Activated naive CD8-positive, alpha-beta T cell (primary cell): ENCODE results near the gene VIPAS39.
A peak's percentile ranks its signal among the peaks of the same experiment; 100 is the strongest.

ENCODE experiments used
- H3K27ac Mint-ChIP-seq: one replicate; pipeline ENCODE4 v1.8.0; 2021; ENCODE audit warnings: mixed read lengths
- H3K27me3 Mint-ChIP-seq: one replicate; pipeline ENCODE4 v1.8.0; 2021; ENCODE audit warnings: mixed read lengths
- H3K36me3 Mint-ChIP-seq: one replicate; pipeline ENCODE4 v1.8.0; 2021; ENCODE audit warnings: mixed read lengths
- H3K4me1 Mint-ChIP-seq: one replicate; pipeline ENCODE4 v1.8.0; 2021; ENCODE audit warnings: low read depth, mixed read lengths
- H3K4me3 Mint-ChIP-seq: one replicate; pipeline ENCODE4 v1.8.0; 2021; ENCODE audit warnings: mild to moderate bottlenecking, mixed read lengths
- H3K9me3 Mint-ChIP-seq: one replicate; pipeline ENCODE4 v1.8.0; 2021; ENCODE audit warnings: low read depth, mixed read lengths

The VIPAS39 gene

GRCh38 chr14:77457522-77458248, at the start of gene VIPAS39, which contains the start of gene AHSA1:
Gene VIPAS39 (minus strand): TSS chr14:77457601. CDS start chr14:77454102, 3,499 bp downstream.
Gene AHSA1 (plus strand): TSS chr14:77458093. CDS start chr14:77458190, 97 bp downstream.
- no peaks in the 10 kb centered on the region for H3K27me3 Mint-ChIP-seq
- peak within 1 kb of the TSS; percentile 100 for H3K4me3 Mint-ChIP-seq
- no peaks in the 10 kb centered on the region for H3K9me3 Mint-ChIP-seq
- H3K36me3 Mint-ChIP-seq: peaks cover 22% of the 10 kb centered on the region
- peak within 1 kb of the TSS; percentile 100 for H3K27ac Mint-ChIP-seq
- peaks cover 43% of the 10 kb centered on the region for H3K4me1 Mint-ChIP-seq

DNA sequence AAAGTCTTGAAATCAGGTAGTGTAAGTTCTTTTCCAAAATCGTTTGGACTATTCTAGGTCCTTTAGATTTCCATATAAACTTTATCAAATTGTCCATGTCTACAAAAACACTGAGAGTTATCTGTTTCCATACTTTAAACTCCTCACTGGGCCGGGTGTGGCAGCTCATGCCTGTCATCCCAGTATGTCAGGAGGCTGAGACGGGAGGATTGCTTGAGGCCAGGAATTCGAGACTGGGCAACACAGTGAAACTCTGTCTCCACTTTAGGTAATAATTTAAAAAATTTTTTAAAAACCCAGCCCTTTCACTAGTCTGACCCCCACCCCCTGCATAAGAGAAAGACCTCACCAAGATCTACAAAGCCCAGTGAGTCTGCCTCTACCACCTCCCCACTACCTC, 47.6 kb upstream of the VIPAS39 start:
- Mint-ChIP-seq H3K4me3 (no peak overlapping the region), H3K4me1 (no peaks in the 10 kb centered on the region), H3K9me3 (peaks cover 4% of the 10 kb centered on the region), H3K36me3 (peaks cover 24% of the 10 kb centered on the region), H3K27ac (no peak overlapping the region), H3K27me3 (peaks cover 6% of the 10 kb centered on the region)

GRCh38 chr14:77503138-77503537, 45.7 kb upstream of the VIPAS39 start:
- H3K27me3 Mint-ChIP-seq: peaks cover 10% of the 10 kb centered on the region
- H3K36me3 Mint-ChIP-seq: peaks cover 13% of the 10 kb centered on the region
- H3K4me1 Mint-ChIP-seq: peaks cover 1% of the 10 kb centered on the region
- no peak overlapping the region for H3K4me3 Mint-ChIP-seq
- peaks cover 4% of the 10 kb centered on the region for H3K9me3 Mint-ChIP-seq
- H3K27ac Mint-ChIP-seq: no peak overlapping the region

GRCh38 chr14:77502109-77502782, 44.8 kb upstream of the VIPAS39 start:
- H3K27ac Mint-ChIP-seq: no peak overlapping the region
- H3K36me3 Mint-ChIP-seq: peaks cover 7% of the 10 kb centered on the region
- no peak overlapping the region for H3K4me3 Mint-ChIP-seq
- peaks cover 4% of the 10 kb centered on the region for H3K9me3 Mint-ChIP-seq
- peaks cover 14% of the 10 kb centered on the region for H3K27me3 Mint-ChIP-seq
- H3K4me1 Mint-ChIP-seq: peaks cover 5% of the 10 kb centered on the region

DNA sequence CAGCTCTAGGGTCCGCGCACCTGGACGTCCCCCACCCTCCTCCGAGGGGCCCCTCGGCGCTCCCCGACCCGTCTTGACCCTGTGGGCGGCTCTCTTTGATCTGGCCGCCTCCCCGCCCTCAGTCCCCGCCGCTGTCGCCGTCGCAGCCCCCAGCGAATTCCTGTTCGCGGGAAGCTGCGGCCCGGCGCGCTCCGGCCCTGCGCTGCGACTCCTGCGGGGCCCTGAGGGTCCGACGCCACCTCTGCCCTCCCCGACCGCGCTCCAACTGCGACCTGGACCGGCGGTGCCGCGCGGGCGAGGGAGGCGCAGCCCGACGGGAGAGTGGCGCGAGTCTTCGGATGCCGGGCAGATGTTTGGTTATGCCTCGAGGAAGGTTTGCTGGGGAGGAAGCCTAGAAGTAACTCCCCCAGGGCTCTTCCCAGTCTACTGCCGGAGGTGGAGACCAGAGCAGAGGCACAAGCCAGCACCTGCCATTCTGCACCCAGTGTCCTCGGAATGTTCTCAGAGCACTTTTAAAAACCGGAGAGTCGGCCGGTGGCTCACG, 41.7 kb upstream of the VIPAS39 start:
- Mint-ChIP-seq H3K36me3 (peaks cover 3% of the 10 kb centered on the region), H3K27ac (no peak overlapping the region), H3K4me3 (peak overlapping the region; percentile 44), H3K27me3 (peaks cover 23% of the 10 kb centered on the region), H3K9me3 (peaks cover 4% of the 10 kb centered on the region), H3K4me1 (peaks cover 5% of the 10 kb centered on the region)

- no peak within 1 kb of the TSS for H3K27ac Mint-ChIP-seq
- H3K36me3 Mint-ChIP-seq: peaks cover 3% of the 10 kb centered on the region
- H3K4me3 Mint-ChIP-seq: peak within 1 kb of the TSS; percentile 80
- H3K27me3 Mint-ChIP-seq: peaks cover 23% of the 10 kb centered on the region
- H3K4me1 Mint-ChIP-seq: peaks cover 5% of the 10 kb centered on the region
- H3K9me3 Mint-ChIP-seq: peaks cover 4% of the 10 kb centered on the region
These were observed 40.9 kb upstream of the VIPAS39 start, which contains the start of gene ISM2 for GRCh38 chr14:77498120-77498979. Gene ISM2 (minus strand): TSS chr14:77498816. CDS start chr14:77498793, 23 bp downstream.

GRCh38 chr14:77495334-77495733, 37.9 kb upstream of the VIPAS39 start:
- H3K4me1 Mint-ChIP-seq: peaks cover 5% of the 10 kb centered on the region
- H3K9me3 Mint-ChIP-seq: no peaks in the 10 kb centered on the region
- H3K27me3 Mint-ChIP-seq: peaks cover 20% of the 10 kb centered on the region
- no peaks in the 10 kb centered on the region for H3K36me3 Mint-ChIP-seq
- H3K27ac Mint-ChIP-seq: no peak overlapping the region
- H3K4me3 Mint-ChIP-seq: no peak overlapping the region

GRCh38 chr14:77491056-77491455, 33.7 kb upstream of the VIPAS39 start:
- no peaks in the 10 kb centered on the region for H3K9me3 Mint-ChIP-seq
- H3K27ac Mint-ChIP-seq: no peak overlapping the region
- no peak overlapping the region for H3K4me3 Mint-ChIP-seq
- H3K4me1 Mint-ChIP-seq: no peaks in the 10 kb centered on the region
- no peaks in the 10 kb centered on the region for H3K36me3 Mint-ChIP-seq
- H3K27me3 Mint-ChIP-seq: peaks cover 7% of the 10 kb centered on the region

- peaks cover 3% of the 10 kb centered on the region for H3K27me3 Mint-ChIP-seq
- no peak overlapping the region for H3K4me3 Mint-ChIP-seq
- no peak overlapping the region for H3K27ac Mint-ChIP-seq
- H3K36me3 Mint-ChIP-seq: no peaks in the 10 kb centered on the region
- H3K4me1 Mint-ChIP-seq: no peaks in the 10 kb centered on the region
- H3K9me3 Mint-ChIP-seq: no peaks in the 10 kb centered on the region
These were observed 33.1 kb upstream of the VIPAS39 start for GRCh38 chr14:77490347-77490986.

GRCh38 chr14:77489041-77489440, 31.6 kb upstream of the VIPAS39 start:
- H3K4me1 Mint-ChIP-seq: no peaks in the 10 kb centered on the region
- H3K9me3 Mint-ChIP-seq: no peaks in the 10 kb centered on the region
- H3K4me3 Mint-ChIP-seq: no peak overlapping the region
- no peaks in the 10 kb centered on the region for H3K27me3 Mint-ChIP-seq
- H3K36me3 Mint-ChIP-seq: no peaks in the 10 kb centered on the region
- H3K27ac Mint-ChIP-seq: no peak overlapping the region

- Mint-ChIP-seq H3K27me3 (no peaks in the 10 kb centered on the region), H3K4me3 (no peak overlapping the region), H3K36me3 (no peaks in the 10 kb centered on the region), H3K9me3 (no peaks in the 10 kb centered on the region), H3K27ac (no peak overlapping the region), H3K4me1 (no peaks in the 10 kb centered on the region)
These were observed 31.2 kb upstream of the VIPAS39 start for GRCh38 chr14:77488558-77488957.

DNA sequence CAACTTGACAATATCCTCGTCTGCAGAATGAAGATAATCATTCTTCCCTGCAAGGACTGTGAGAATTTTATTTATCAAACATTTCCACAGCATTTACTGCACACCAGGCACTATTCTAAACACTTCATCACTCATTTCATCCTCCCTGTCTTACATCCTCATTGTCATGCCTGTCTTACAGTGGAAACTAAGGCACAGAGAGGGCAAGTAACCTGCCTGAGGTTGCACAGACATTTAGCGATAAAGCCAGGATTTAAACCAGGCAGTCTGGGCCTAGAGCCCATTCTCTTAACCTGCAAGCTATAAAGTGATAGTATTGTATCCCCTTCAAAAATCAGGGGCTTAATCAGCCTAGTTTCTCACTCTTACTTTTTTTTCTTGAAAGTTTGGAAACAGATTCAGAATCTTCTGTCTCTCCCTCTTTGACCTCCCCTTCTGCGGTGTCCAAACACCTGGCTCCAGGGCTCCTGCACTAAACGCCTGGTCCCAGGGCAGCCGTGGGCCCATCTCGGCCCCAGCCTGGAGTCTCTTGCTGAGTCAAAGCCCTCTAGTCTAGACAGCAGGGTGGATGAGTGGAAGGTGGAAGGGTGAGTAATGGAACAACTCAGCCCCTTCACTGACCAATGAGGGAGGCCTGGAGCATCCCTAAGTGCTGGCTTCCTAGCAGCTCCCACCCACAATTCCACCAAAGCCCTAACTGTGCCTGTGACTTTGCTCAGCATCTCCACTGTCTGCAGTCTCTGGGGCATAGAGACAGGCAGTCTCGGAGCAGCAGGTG, 28.7 kb upstream of the VIPAS39 start:
- H3K9me3 Mint-ChIP-seq: no peaks in the 10 kb centered on the region
- no peaks in the 10 kb centered on the region for H3K4me1 Mint-ChIP-seq
- no peak overlapping the region for H3K4me3 Mint-ChIP-seq
- no peaks in the 10 kb centered on the region for H3K36me3 Mint-ChIP-seq
- no peaks in the 10 kb centered on the region for H3K27me3 Mint-ChIP-seq
- H3K27ac Mint-ChIP-seq: no peak overlapping the region

DNA sequence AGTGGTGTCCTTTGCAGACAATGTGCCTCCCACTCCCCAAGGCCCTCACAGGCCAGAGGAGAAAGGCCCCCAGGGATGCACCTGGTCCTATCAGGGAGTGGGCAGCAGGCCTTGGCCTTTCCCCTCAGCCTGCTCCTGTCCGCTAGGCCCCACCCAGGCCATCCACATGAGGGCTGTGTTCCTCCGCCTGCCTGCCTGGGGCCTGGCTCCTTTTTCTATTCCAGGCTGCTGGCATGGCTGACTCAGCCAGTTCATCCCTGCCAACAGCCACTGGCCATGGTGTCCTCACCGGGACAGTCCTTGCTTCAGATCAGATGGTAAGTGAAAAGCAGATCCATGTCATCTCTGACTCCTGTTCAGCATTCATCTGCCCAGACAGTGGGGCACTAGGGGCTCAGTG, 27.9 kb upstream of the VIPAS39 start:
- H3K9me3 Mint-ChIP-seq: no peaks in the 10 kb centered on the region
- no peaks in the 10 kb centered on the region for H3K27me3 Mint-ChIP-seq
- H3K4me3 Mint-ChIP-seq: no peak overlapping the region
- H3K36me3 Mint-ChIP-seq: no peaks in the 10 kb centered on the region
- no peak overlapping the region for H3K27ac Mint-ChIP-seq
- no peaks in the 10 kb centered on the region for H3K4me1 Mint-ChIP-seq

DNA sequence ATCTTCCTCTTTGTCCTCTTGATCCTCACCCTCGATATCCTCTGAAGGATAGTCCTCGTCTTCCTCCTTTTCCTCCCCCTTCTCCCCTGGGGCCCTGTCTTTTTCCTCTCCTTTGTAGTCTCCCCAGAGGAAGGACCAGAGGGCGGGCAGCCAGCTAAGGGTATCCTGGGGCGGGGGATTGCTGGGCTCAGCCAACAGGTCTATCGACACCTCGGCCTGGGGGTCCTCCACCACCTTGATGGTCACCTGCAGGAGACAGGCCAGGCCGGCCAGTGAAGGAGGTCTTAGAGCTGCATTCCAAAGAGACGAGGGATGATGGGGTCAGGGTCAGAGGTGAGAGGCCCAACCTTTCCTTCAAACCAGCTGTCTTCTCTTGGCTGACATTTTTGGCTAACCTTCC, 25.0 kb upstream of the VIPAS39 start:
- Mint-ChIP-seq H3K9me3 (no peaks in the 10 kb centered on the region), H3K4me1 (no peaks in the 10 kb centered on the region), H3K27me3 (no peaks in the 10 kb centered on the region), H3K4me3 (no peak overlapping the region), H3K36me3 (no peaks in the 10 kb centered on the region), H3K27ac (no peak overlapping the region)
